NT2/D1 (cell line): ENCODE data around the gene CAD.

Experiments used
- SUZ12 ChIP-seq: IDR thresholded peaks from 2 replicates; pipeline ENCODE4 v1.6.1; 2011; ENCODE audit not compliant: insufficient read length, insufficient read depth; ENCODE audit errors: extremely low read depth
- YY1 ChIP-seq: IDR thresholded peaks from 2 replicates; pipeline ENCODE4 v1.6.1; 2011; ENCODE audit not compliant: insufficient read length, insufficient read depth

GRCh38 chr2:27245626-27246025, 28.5 kb downstream of the CAD start:
- TF ChIP-seq YY1 (no peak), SUZ12 (no peak)
